ENCODE measurements around the gene MGAT4B. TPM values are rescaled to one million over a fixed set of nuclear protein-coding genes. Genes with fewer than 3 reads are reported as not detected.

MGAT4B gene
- total RNA-seq, 2 experiments from 2014 or later = 61.1 to 96.5 TPM

DNA sequence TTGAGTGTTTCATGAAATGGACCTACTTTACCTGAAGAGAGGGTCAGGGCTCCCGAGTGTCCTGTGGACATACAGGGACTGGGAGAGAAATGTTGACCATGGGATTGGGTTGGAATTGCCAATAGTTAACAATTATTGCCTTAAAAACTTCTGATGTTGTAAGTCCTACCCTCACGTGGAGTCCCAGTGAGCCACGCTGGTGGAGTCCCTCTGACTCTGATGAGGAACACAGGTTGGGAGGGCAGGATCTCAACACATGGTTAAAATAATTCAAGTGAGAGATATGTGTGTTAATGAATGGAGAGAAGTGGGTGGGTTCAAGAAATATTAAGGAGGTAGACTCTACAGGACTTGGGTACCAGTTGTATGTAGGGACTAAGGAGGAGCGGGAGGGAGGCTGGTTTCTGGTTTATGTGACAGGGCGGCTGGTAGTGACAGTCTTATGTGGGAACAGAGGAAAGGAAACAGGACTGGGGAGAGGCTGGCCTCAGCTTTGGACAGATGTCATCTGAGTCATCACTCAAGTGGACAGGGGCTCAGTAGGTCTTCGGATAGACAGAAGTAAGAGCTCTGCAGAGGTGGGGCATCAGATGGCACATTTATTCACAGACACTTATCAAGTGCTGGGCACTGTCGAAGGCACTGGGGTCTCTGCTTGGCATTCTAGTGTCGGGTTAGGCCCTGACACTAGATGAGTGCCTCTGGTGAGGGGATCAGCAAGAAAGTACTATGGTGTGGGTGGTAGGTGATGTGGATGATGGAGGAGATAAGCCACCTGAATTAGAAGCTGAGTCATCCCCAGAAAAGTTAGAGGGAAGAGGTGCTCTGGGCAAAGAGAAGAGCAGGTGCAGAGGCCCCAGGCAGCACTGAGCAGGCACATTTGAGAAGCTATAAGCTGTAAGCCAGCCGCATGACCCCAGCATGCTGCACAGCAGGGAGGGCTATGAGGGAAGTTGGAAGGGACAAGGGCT lies 46.8 kb downstream of the MGAT4B start:
- peaks cover 8% of the 10 kb centered on the region; the same call in 1 of the 2 replicates for H3K36me3 ChIP-seq (ENCODE audit: insufficient read depth, low read length)
- no peak overlapping the region for H2AFZ ChIP-seq (ENCODE audit: low read length)
- no peaks in the 10 kb centered on the region for H3K9me2 ChIP-seq (ENCODE audit: insufficient read depth, low read length)
- DNase-seq (ENCODE audit: low spot score) = no peak
- no peaks in the 10 kb centered on the region for H3K9me3 ChIP-seq (ENCODE audit: low read length)
- peaks cover 20% of the 10 kb centered on the region for H4K20me1 ChIP-seq (ENCODE audit: insufficient read depth, low read length)
- intact Hi-C loops (cut with micrococcal nuclease; ENCODE audit: unreplicated experiment) = loop anchor here (10.0 kb wide), 1 partner anchor 215 kb away; no protein-coding TSS in a partner anchor
- ChIA-PET POLR2A (no interaction called here), CTCF (ENCODE audit: unreplicated experiment) (no interaction called here)
- no TSS peak for BruUV-seq (replicated peaks)
- no peak for TF ChIP-seq EZH2phosphoT487 (IDR thresholded peaks at IDR 0.05; ENCODE audit: borderline replicate concordance, low read depth, low read length)
- no peak for TF ChIP-seq CTCF (conservative IDR thresholded peaks at IDR 0.05; ENCODE audit: low read length)
- H3K27ac ChIP-seq (ENCODE audit: low read depth, low read length, poor library complexity, severe bottlenecking) = no peak overlapping the region
- peaks cover 79% of the 10 kb centered on the region for H3K79me2 ChIP-seq (ENCODE audit: insufficient read depth, low read depth, low read length)
- H3K4me3 ChIP-seq (ENCODE audit: low read depth, low read length, poor library complexity, severe bottlenecking) = no peak overlapping the region
- H3K4me1 ChIP-seq (ENCODE audit: insufficient read depth, low read length, poor library complexity, severe bottlenecking) = peaks cover 17% of the 10 kb centered on the region
- no peak overlapping the region for H3K4me2 ChIP-seq (ENCODE audit: low read length)

GRCh38 chr5:179758955-179759354 lies 47.7 kb downstream of the MGAT4B start:
- no peak overlapping the region for H2AFZ ChIP-seq (ENCODE audit: low read length)
- no peak overlapping the region for H3K4me3 ChIP-seq (ENCODE audit: low read depth, low read length, poor library complexity, severe bottlenecking)
- H3K36me3 ChIP-seq (ENCODE audit: insufficient read depth, low read length) = peaks cover 8% of the 10 kb centered on the region; the same call in 1 of the 2 replicates
- H3K4me1 ChIP-seq (ENCODE audit: insufficient read depth, low read length, poor library complexity, severe bottlenecking) = peaks cover 17% of the 10 kb centered on the region
- no peak overlapping the region for H3K27ac ChIP-seq (ENCODE audit: low read depth, low read length, poor library complexity, severe bottlenecking)
- intact Hi-C loops (cut with micrococcal nuclease; ENCODE audit: unreplicated experiment) = no loop called here
- BruUV-seq (replicated peaks) = no TSS peak
- no peak overlapping the region for H3K4me2 ChIP-seq (ENCODE audit: low read length)
- H3K9me2 ChIP-seq (ENCODE audit: insufficient read depth, low read length) = no peaks in the 10 kb centered on the region
- no peaks in the 10 kb centered on the region for H3K9me3 ChIP-seq (ENCODE audit: low read length)
- peaks cover 86% of the 10 kb centered on the region for H3K79me2 ChIP-seq (ENCODE audit: insufficient read depth, low read depth, low read length)
- H4K20me1 ChIP-seq (ENCODE audit: insufficient read depth, low read length) = peaks cover 20% of the 10 kb centered on the region
- POLR2A ChIA-PET = no interaction called here
- no peak for TF ChIP-seq CTCF (conservative IDR thresholded peaks at IDR 0.05; ENCODE audit: low read length)
- no peak for TF ChIP-seq EZH2phosphoT487 (IDR thresholded peaks at IDR 0.05; ENCODE audit: borderline replicate concordance, low read depth, low read length)
- DNase-seq (ENCODE audit: low spot score) = no peak
- CTCF ChIA-PET (ENCODE audit: unreplicated experiment) = no interaction called here

DNA sequence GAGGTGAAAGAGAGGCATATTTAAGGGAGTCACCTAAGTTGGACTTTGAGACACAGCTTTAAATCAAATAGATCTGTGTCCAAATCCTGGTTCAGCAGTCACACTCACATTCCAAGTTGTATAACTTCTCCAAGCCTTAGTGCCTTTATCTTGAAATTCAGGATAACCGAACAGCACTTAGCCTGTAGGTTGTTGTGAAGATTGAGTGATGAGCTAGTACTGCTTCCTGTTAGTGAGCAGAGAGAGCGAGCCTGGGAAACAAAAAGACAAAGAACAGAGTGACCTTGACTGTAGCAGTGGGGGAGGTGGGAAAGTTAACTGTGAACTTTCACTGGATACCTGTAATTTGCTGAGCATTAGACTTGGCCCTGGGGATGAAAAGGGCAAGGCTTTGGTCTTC lies 51.6 kb downstream of the MGAT4B start:
- Histone ChIP-seq H3K9me3 (ENCODE audit: low read length) (no peaks in the 10 kb centered on the region), H3K4me3 (ENCODE audit: low read depth, low read length, poor library complexity, severe bottlenecking) (no peak overlapping the region), H3K9me2 (ENCODE audit: insufficient read depth, low read length) (no peaks in the 10 kb centered on the region), H3K79me2 (ENCODE audit: insufficient read depth, low read depth, low read length) (peaks cover 89% of the 10 kb centered on the region), H3K4me1 (ENCODE audit: insufficient read depth, low read length, poor library complexity, severe bottlenecking) (no peaks in the 10 kb centered on the region), H3K27ac (ENCODE audit: low read depth, low read length, poor library complexity, severe bottlenecking) (no peak overlapping the region), H3K36me3 (ENCODE audit: insufficient read depth, low read length) (peaks cover 27% of the 10 kb centered on the region), H3K4me2 (ENCODE audit: low read length) (no peak overlapping the region), H2AFZ (ENCODE audit: low read length) (no peak overlapping the region), H4K20me1 (ENCODE audit: insufficient read depth, low read length) (peaks cover 10% of the 10 kb centered on the region; the same call in 1 of the 2 replicates)
- TF ChIP-seq EZH2phosphoT487 (IDR thresholded peaks at IDR 0.05; ENCODE audit: borderline replicate concordance, low read depth, low read length) = no peak
- BruUV-seq (replicated peaks) = no TSS peak
- CTCF ChIA-PET (ENCODE audit: unreplicated experiment) = interaction anchor here (1.0 kb wide), 1 partner anchor 41 kb away, joined by 3 read pairs; no protein-coding TSS in a partner anchor
- POLR2A ChIA-PET = interaction anchor here (0.7 to 1.4 kb wide), 3 partner anchors 8 to 16 kb away, joined by 3 to 4 read pairs (median 4); no protein-coding TSS in a partner anchor
- intact Hi-C loops (cut with micrococcal nuclease; ENCODE audit: unreplicated experiment) = no loop called here
- no peak for DNase-seq (ENCODE audit: low spot score)
